ENCODE results near the gene LHX3.

Gene LHX3

GRCh38 chr9:136174779-136175615 is 29.9 kb downstream of the LHX3 start:
- DNase-seq, result no peak

GRCh38 chr9:136173648-136174290 is 31.2 kb downstream of the LHX3 start:
- DNase-seq, result no peak

GRCh38 chr9:136172412-136173079 is 32.4 kb downstream of the LHX3 start:
- DNase-seq, result no peak

GRCh38 chr9:136171801-136172411 is 33.0 kb downstream of the LHX3 start:
- no peak for DNase-seq

DNA sequence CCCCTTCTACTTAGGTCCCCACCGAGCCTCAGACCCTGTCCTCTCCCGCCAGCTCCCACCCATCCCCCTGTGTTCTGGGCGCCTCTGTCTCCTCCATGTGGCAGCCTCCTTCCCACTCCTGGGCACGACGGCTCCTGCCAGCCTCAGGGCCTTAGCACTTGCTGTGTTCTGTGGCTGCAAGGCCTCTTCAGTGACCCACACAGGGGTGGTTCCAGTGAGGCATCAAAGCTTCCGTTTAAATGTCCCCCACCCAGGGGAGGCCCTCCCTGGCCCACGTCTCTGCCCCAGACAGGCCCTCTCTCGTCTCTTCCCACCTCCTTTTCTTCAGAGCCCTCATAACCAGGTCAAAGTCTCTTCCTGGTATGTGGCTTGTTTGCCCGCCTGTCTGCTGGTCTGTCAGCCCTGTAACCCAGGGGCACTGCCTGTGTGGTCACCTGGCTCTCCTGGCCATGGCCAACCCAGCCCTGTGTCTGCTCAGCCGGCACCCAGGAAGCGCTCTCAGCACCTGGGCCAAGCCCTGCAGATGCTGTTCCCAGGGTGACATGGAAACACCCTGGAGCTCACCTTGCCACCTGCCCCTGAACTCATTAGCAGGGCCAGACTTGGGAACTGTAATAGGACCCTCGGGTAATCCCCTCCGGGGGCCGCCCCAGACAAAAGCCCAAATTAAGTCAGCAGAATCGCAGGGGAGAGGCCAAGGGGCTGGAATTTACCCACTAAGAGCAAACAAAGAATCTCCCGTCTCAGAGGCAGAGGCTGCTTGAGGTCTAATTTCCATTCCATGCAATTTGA is 33.7 kb downstream of the LHX3 start:
- DNase-seq, result no peak

DNA sequence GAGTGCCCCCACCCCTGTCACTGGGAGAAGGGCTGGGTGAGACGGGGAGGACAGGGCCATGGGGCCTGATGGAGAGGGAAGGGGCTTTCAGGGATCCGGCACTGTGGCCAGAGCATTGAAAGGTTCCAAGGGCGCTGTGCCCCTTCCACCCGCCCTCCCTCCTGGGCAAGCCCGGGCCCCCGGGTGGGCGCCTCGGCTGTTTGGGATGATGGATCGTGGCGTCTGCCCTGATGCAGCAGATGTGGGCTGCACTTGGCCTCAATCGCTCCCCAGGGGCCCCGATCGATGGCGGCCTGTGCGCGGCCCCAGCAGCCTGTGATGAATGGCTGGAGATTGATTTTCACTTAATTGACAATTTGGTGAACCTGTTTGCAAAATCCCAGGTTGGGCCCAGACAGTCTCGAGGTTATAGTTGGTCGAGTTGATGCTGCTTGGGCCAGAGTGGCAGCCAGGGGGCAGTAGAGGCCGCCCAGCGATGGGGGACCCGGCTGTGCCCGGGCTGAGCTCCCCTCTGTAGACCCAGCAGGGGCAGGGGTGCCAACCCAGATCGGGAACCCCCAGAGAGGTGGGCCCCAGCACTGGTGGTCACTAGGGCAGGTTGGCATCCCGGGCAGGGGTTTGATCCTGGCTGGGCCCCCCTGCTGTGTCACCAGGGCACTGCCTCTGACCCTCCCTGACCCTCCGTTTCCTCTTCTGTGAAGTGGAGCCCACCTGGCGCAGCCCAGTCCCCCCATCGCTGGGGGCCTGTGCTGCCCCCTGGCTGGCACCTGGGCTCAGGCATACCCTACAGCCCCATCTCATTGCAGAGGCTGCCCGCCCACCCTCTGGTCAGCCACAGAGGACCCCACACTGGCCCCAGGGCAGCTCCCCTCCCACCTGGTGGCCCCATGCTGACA is 34.7 kb downstream of the LHX3 start:
- DNase-seq, result peak; percentile 54

DNA sequence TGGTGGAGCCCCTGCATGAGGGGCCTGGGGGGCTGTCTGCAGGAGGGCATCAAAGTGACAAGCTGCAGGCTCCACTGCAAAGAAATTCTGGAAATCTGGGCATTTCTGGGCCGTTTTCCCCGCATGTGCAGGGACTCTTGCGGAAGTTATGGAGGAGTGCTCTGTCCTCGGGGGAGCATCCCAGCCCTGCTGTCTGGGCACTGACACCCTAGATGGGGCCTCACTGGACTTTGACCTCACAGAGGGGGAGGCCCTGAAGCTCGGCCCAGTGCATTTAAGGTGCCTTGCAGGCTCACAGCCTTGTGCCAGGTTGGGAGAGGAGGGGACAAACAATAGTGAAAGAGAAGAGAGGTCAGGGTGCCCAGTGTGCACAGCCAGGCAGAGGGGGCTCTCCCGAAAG is 35.4 kb downstream of the LHX3 start:
- DNase-seq, result no peak

- DNase-seq, result no peak
These were observed 41.6 kb downstream of the LHX3 start for GRCh38 chr9:136163248-136163850.

DNA sequence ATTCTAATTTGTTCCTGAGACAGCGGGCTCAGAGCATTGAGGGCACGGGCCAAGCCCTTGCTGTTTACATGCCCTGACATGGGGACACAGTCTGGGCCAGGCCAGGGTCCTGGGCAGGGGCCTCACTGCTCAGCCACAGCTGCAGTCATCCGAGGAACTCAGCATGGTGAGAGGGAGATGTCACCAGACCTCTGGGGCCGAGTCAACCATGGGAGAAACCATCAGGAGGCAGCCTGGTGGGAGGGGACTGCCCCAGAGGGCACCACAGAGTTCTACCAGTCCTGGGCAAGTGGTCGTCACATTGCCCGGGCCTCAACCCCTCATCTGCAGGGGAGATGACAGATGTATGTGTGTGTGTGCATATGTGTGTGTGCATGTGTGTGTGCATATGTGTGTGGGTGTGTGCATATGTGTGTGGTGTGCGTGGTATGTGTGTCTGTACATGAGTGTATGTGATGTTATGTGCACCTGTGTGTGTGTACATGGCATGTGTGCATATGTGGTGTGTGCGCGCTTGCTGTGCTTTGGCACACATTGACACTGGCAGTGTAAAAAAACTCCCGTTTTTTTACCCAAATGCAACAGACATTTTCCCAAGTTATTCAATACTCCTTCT is 43.8 kb downstream of the LHX3 start:
- no peak for DNase-seq

DNA sequence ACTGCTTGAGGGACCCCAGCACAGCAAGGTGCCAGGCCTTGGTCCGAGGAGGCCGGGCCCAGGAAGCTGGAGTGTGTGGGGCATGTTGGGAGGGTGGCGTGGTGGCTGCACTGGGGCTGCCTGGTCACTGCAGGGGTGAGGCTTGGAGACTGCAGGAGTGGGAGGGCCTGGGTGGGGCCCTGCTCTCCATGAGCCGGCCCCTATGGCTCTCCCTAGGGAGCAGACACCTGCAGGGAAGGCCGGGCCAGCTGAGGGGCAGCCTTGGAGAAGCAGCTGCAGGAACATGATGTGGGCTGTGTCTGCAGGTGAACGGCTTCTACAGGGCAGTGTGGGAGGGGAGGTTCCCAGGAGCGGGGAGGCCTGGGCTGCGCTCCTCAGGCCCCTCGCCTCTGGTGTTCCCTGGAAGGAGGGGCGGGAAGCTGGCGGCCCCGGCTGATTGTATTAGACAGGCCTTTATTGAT is 44.5 kb downstream of the LHX3 start:
- DNase-seq, result no peak

- DNase-seq, result no peak
These were observed 45.1 kb downstream of the LHX3 start for GRCh38 chr9:136159851-136160250.

DNA sequence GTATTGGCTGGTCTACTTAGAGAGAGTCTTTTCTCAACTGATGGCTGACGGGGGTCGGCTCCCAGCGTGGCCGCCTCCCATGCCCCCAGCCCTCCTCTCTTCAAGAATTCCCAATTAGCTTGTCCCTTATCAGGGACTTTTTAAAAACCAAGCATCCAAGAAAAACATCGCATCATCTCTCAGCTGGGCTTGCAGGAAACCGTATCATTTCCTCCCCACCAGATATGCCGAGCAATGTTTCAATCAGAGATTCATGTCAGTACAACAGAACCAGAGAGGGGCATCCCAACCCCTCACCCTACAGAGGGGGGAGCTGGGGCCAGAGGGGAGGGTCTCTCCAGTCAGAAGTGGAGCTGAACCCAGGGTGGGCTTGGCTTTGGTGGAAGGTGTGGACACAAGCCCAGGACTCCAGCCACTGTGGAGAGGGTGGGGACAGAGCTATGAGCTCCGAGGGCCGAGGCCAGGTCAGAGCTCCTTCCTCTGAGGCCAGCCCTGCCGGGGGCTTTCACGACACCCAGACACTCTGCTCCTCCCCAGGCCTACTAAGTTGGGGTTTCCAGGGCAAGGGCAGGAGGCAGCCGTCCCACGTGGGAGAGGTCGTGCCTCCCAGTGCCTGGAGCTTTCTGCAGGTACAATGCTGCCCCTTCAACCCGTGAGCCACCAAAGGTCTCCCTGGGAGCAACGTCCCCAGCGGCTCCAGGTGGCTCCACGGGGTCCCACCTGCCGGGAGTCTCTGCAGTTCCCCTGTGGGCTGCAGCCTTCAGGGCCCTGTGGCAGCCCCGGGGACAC is 47.3 kb downstream of the LHX3 start:
- DNase-seq, result no peak

DNA sequence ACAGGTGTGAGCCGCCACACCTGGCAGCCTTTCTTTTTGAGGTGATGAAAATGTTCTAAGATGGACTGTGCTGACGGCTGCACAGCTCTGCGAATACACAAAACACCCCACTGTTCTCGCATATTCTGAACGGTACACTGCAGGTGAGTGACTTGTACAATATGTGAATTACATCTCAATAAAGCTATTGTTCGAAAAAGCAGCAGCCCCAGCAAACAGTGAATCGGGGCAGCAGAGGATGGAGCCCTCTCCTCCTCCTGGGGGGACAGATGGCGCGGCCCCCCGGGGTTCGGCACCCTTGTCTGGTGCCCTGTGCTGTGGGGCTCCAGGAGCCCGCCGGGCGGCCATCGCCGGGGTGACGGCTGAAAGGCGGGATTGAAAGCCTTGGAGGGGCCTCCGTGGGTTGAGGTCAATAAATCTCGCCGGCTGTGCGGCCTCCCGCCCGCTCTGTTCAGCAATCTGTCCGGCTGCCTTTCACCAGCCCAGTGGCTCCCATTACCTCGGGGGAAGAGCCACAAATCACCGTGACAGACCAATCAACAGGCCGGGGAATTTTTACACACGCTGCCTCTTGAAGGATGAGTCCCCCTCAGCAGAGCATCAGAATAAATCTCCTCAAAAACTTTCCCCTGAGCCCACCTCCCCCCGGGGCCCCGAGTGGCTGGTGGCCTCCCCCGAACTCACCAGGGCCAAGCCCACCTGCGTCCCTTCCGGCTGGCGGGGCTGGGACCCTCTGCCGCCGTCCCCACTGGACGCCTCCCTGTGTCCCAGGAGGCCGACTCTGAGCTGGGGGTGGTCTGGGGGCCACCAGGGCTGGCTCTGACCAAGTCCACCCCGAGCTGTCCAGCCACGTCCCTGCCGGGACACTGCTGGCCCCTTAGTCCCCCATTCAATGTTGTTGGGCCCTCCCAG is 48.5 kb downstream of the LHX3 start:
- no peak for DNase-seq

GRCh38 chr9:136155576-136155975 is 49.4 kb downstream of the LHX3 start:
- DNase-seq, result no peak

DNA sequence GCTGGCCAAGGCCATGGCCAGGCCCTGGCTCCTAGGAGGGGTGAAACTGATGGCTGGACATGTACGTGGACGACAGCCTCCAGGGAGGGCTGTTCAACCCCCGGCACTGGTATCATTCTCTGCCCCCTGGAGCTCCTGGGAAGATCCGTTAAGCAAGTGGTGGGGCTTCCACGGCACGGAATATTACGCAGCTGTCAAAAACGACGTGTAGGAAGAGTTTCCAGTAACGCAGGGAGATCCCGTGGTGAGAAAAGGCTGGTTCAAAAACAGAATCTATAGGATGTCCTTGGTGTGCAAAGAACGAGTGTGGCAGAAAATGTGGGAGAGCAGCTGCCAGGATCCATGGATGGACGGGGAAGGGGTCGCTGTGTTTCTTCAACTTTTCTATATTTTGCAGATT is 50.0 kb downstream of the LHX3 start:
- no peak for DNase-seq

DNA sequence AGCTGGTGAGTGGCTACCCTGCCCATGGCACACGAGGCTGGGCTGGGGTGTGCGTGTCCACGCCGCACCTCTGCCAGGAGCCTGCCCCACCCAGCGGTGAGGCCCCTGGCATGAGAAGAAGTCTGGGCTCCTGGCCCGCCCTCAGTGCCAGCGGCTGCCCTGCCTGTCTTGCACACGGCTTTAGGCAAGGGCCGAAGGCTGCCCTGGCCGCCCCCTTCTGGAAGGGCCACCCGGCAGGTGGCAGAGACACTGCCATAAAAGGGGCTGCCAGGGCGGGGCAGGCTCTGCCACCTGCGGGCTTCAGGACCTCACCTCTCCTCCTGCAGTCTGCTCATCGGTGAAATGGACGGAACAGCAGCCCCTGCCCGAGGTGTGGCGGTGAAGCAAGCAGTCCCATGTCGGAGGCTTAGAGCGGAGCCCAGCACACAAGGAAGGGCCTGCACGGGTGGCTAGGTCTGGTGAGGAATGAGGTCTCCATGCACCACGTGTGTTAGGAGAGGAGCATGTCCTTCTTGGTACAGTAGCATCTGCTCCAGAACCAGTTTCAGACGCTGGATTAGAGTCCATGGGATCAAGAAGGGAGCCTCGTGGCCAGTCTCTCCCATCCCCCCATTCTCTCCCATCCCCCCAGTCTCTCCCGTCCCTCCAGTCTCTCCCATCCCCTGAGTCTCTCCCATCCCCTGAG is 51.4 kb downstream of the LHX3 start:
- no peak for DNase-seq

GRCh38 chr9:136152931-136153330 is 52.0 kb downstream of the LHX3 start:
- DNase-seq, result no peak

- DNase-seq, result no peak
These were observed 52.4 kb downstream of the LHX3 start for GRCh38 chr9:136152543-136152866.

All from CD4-positive, alpha-beta T cell treated with Interleukin-6 for 4 hours (primary cell).